Testis (tissue), 2 donors: ENCODE data around the gene TNFRSF1A.
"Not testable (repeated sequence)": the region's sequence is repeated elsewhere in the genome, so short reads cannot be mapped to it uniquely, and the experiment has no call there.

ENCODE experiments used
- CTCF ChIP-seq, 3 experiments: fragments of 450-650 bp in 2 of 3; fragments of 200-600 bp in 1 of 3; sonication (generic) in 1 of 3; IDR thresholded peaks; one replicate each; pipeline ENCODE4 v1.5.1; 2016 to 2019; ENCODE audit warnings: antibody characterized with exemption in 3 of 3, mild to moderate bottlenecking in 2 of 3, moderate library complexity in 1 of 3
- POLR2A ChIP-seq: fragments of 450-650 bp; IDR thresholded peaks from one replicate; pipeline ENCODE4 v1.6.1; 2017; ENCODE audit warnings: antibody characterized with exemption, mild to moderate bottlenecking, moderate library complexity

GRCh38 chr12:6289906-6290305 is 52.0 kb downstream of the TNFRSF1A start:
- not testable (repeated sequence) for TF ChIP-seq POLR2A; CTCF (IDR thresholded peaks at IDR 0.05)
